Endothelial cell (in vitro differentiated cells): Measurements from ENCODE around the gene MAS1. TPM values are rescaled to one million over a fixed set of nuclear protein-coding genes. Genes with fewer than 3 reads are reported as not detected.

ENCODE experiments used
- DNase-seq: peaks from one replicate; pipeline ENCODE4 v3.0.0; 2021; ENCODE audit warnings: low spot score
- H3K27ac Mint-ChIP-seq: one replicate; pipeline ENCODE4 v1.8.0; 2021; ENCODE audit warnings: mixed read lengths, inconsistent platforms; ENCODE audit not compliant: unreplicated experiment
- H3K27me3 Mint-ChIP-seq: one replicate; pipeline ENCODE4 v1.8.0; 2021; ENCODE audit warnings: mild to moderate bottlenecking, moderate library complexity, mixed read lengths, inconsistent platforms; ENCODE audit not compliant: unreplicated experiment
- H3K36me3 Mint-ChIP-seq: one replicate; pipeline ENCODE4 v1.8.0; 2021; ENCODE audit warnings: mild to moderate bottlenecking, low read depth, mixed read lengths, inconsistent platforms; ENCODE audit not compliant: unreplicated experiment
- H3K4me1 Mint-ChIP-seq: one replicate; pipeline ENCODE4 v1.8.0; 2021; ENCODE audit warnings: mild to moderate bottlenecking, mixed read lengths, inconsistent platforms; ENCODE audit not compliant: unreplicated experiment
- H3K4me3 Mint-ChIP-seq: one replicate; pipeline ENCODE4 v1.8.0; 2021; ENCODE audit warnings: mild to moderate bottlenecking, mixed read lengths, inconsistent platforms; ENCODE audit not compliant: unreplicated experiment
- H3K9me3 Mint-ChIP-seq: one replicate; pipeline ENCODE4 v1.8.0; 2021; ENCODE audit warnings: mixed read lengths, inconsistent platforms; ENCODE audit not compliant: unreplicated experiment
- CTCF ChIP-seq: fragments of 200-600 bp; sonication (generic); IDR thresholded peaks from one replicate; pipeline ENCODE4 v1.5.0; 2021; ENCODE audit warnings: antibody characterized with exemption; ENCODE audit not compliant: unreplicated experiment
- total RNA-seq: library from RNA; stranded (reverse); fragmentation: NEBNext Ultra II Directional; extraction: Animal tissue kit (Norgen Biotek cat#: 25700); gene quantifications from one replicate; pipeline ENCODE4 v1.2.1, GENCODE V29; 2021; ENCODE audit not compliant: unreplicated experiment

Gene MAS1
- total RNA-seq, 1 donor from 2014 or later: not detected

- DNase-seq: no peak
- TF ChIP-seq CTCF: no peak
- Mint-ChIP-seq H3K27me3 (no peaks in the 10 kb centered on the region), H3K4me1 (no peaks in the 10 kb centered on the region), H3K4me3 (no peak overlapping the region), H3K9me3 (no peaks in the 10 kb centered on the region), H3K27ac (no peak overlapping the region), H3K36me3 (no peaks in the 10 kb centered on the region)
These were observed 40.3 kb downstream of the MAS1 start for GRCh38 chr6:159931112-159931511.

- Mint-ChIP-seq H3K4me3 (no peak overlapping the region), H3K27ac (no peak overlapping the region), H3K27me3 (no peaks in the 10 kb centered on the region), H3K4me1 (no peaks in the 10 kb centered on the region), H3K9me3 (no peaks in the 10 kb centered on the region), H3K36me3 (no peaks in the 10 kb centered on the region)
- TF ChIP-seq CTCF: no peak
- no peak for DNase-seq
These were observed 41.1 kb downstream of the MAS1 start for GRCh38 chr6:159931846-159932245.

DNA sequence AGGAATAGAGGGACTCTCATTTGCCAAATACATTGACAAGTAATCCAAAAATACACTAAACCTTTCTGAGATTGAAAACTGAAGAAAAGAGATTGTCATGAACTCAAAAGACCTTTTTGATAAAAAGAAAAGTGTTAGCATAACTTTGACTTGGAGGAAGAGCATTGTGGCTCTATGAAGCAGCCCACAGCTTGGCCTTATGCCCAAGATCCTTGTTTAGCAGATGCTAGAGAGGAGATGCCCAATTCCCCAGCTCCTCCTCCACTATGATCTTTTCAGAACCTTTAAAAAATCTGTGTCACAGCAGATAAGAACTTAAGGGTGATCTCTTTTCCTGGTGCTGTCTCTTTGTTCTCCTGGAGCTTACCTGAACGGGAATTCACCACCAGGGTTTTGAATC is 42.3 kb downstream of the MAS1 start:
- H3K27me3 Mint-ChIP-seq: no peaks in the 10 kb centered on the region
- no peak overlapping the region for H3K27ac Mint-ChIP-seq
- H3K4me3 Mint-ChIP-seq: no peak overlapping the region
- no peak for DNase-seq
- TF ChIP-seq CTCF: no peak
- H3K4me1 Mint-ChIP-seq: no peaks in the 10 kb centered on the region
- no peaks in the 10 kb centered on the region for H3K9me3 Mint-ChIP-seq
- no peaks in the 10 kb centered on the region for H3K36me3 Mint-ChIP-seq

GRCh38 chr6:159934181-159934580 is 43.4 kb downstream of the MAS1 start:
- Mint-ChIP-seq H3K9me3 (no peaks in the 10 kb centered on the region), H3K36me3 (no peaks in the 10 kb centered on the region), H3K4me1 (no peaks in the 10 kb centered on the region), H3K27me3 (no peaks in the 10 kb centered on the region), H3K4me3 (no peak overlapping the region), H3K27ac (no peak overlapping the region)
- DNase-seq: no peak
- no peak for TF ChIP-seq CTCF

- DNase-seq: no peak
- H3K4me3 Mint-ChIP-seq: no peak overlapping the region
- no peaks in the 10 kb centered on the region for H3K4me1 Mint-ChIP-seq
- no peak overlapping the region for H3K27ac Mint-ChIP-seq
- H3K27me3 Mint-ChIP-seq: no peaks in the 10 kb centered on the region
- no peaks in the 10 kb centered on the region for H3K9me3 Mint-ChIP-seq
- no peaks in the 10 kb centered on the region for H3K36me3 Mint-ChIP-seq
- TF ChIP-seq CTCF: no peak
These were observed 44.3 kb downstream of the MAS1 start for GRCh38 chr6:159935065-159935464.
